HTR-8/SVneo (cell line): ENCODE measurements around the gene POR.
"Not testable (repeated sequence)": the region's sequence is repeated elsewhere in the genome, so short reads cannot be mapped to it uniquely, and the experiment has no call there.

Source experiments
- DNase-seq: peaks from one replicate; pipeline ENCODE4 v3.0.0; 2011; ENCODE audit warnings: low spot score, mixed read lengths; ENCODE audit not compliant: insufficient read length
- FAIRE-seq: peaks from 2 replicates; lab custom pipeline; 2011; peaks lifted over from hg19 to GRCh38; lab: Jason Lieb, UNC

Gene POR

GRCh38 chr7:75883265-75883824 is 31.6 kb upstream of the POR start:
- not testable (repeated sequence) for FAIRE-seq, DNase-seq

- FAIRE-seq, result no peak
- no peak for DNase-seq
These were observed 30.5 kb upstream of the POR start for GRCh38 chr7:75884476-75884875.

- no peak for FAIRE-seq
- no peak for DNase-seq
These were observed 29.9 kb upstream of the POR start for GRCh38 chr7:75885036-75885435.

- FAIRE-seq, result no peak
- no peak for DNase-seq
These were observed 27.1 kb upstream of the POR start for GRCh38 chr7:75887669-75888369.

GRCh38 chr7:75888464-75889222 is 26.3 kb upstream of the POR start:
- DNase-seq, result no peak
- no peak for FAIRE-seq

- DNase-seq, result no peak
- no peak for FAIRE-seq
These were observed 25.6 kb upstream of the POR start for GRCh38 chr7:75889223-75889825.

GRCh38 chr7:75889826-75890225 is 25.1 kb upstream of the POR start:
- no peak for DNase-seq
- no peak for FAIRE-seq

- FAIRE-seq, DNase-seq: not testable (repeated sequence)
These were observed 23.7 kb upstream of the POR start for GRCh38 chr7:75891237-75891636.

- DNase-seq (no peak), FAIRE-seq (no peak)
These were observed 23.0 kb upstream of the POR start for GRCh38 chr7:75891815-75892411.

GRCh38 chr7:75892634-75893272 is 22.2 kb upstream of the POR start:
- FAIRE-seq (no peak), DNase-seq (no peak)

GRCh38 chr7:75896803-75897327 is 18.1 kb upstream of the POR start:
- FAIRE-seq (no peak), DNase-seq (no peak)

GRCh38 chr7:75900617-75901315 is 14.2 kb upstream of the POR start:
- no peak for DNase-seq
- FAIRE-seq, result no peak

- no peak for FAIRE-seq
These were observed 9.0 kb upstream of the POR start for GRCh38 chr7:75905785-75906604.

GRCh38 chr7:75906991-75907667 is 7.8 kb upstream of the POR start:
- no peak for FAIRE-seq
- no peak for DNase-seq

More at GRCh38 chr7:75905785-75906604, 9.0 kb upstream of the POR start:
- DNase-seq, result peak; percentile 12

- DNase-seq, FAIRE-seq: not testable (repeated sequence)
These were observed 7.3 kb upstream of the POR start for GRCh38 chr7:75907668-75908039.

GRCh38 chr7:75909521-75910132 is 5.3 kb upstream of the POR start:
- FAIRE-seq (no peak), DNase-seq (no peak)

- not testable (repeated sequence) for FAIRE-seq, DNase-seq
These were observed 3.8 kb upstream of the POR start for GRCh38 chr7:75911186-75911585.
